Measurements from ENCODE around the gene AK8.

AK8 gene

DNA sequence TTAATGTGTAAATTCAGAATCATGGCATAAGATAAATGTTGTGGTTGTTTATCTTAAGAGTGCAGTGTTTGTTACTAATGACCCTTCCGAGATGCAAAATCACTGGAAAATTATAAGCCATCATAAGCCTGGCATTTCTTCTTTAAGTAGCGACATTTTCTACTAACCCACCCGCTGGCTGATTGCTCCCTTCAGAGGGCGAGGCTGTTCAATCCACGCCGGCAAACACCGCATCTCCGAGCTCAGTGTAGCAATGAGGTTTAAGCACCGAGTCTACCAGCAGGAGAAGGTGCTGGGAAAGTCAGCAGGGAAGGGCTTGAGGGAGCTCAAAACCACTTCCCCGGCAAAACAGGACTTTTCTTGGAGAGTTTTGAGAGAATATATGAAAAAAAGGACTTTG lies 52.7 kb downstream of the AK8 start:
- no peak for DNase-seq (ENCODE audit: low read depth)

DNA sequence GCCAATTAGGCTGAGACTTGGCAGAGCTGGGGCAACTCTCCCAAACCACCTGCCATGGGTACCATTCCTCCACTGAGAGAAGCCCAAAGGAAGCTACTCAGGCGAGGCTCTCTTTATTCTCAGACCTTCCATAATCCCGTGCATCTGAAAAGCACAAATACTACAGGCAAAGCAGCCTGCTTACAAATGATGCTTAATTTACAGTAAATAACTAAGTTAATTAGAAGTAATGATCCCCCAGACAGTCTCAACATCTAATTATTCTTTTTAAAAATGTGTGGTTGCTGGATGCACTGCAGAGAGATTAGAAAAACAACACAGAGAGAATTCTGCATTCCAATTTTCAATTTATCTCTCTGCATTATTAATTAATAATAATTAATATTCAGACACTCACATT lies 53.1 kb downstream of the AK8 start:
- DNase-seq (ENCODE audit: low read depth), result no peak

DNA sequence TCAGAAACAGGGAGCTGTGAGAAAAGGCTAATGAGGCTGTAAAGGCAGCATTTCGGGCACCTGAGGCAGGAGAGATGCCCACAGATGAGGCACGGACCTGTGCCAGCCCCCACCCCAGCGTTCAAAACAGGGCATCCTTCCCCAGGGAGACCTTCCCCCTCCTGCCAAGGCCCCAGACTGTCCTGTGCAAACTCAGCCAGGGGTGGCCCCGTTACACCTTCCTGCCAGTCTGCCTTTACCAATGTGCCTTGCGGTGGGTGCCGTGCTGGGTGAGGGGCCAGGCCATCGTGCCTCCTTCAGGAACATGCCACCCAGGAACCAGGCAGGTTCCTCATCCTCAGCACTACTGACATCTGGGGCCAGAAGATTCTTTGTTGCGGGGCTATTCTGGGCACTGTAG lies 53.9 kb downstream of the AK8 start:
- DNase-seq (ENCODE audit: low read depth), result no peak

DNA sequence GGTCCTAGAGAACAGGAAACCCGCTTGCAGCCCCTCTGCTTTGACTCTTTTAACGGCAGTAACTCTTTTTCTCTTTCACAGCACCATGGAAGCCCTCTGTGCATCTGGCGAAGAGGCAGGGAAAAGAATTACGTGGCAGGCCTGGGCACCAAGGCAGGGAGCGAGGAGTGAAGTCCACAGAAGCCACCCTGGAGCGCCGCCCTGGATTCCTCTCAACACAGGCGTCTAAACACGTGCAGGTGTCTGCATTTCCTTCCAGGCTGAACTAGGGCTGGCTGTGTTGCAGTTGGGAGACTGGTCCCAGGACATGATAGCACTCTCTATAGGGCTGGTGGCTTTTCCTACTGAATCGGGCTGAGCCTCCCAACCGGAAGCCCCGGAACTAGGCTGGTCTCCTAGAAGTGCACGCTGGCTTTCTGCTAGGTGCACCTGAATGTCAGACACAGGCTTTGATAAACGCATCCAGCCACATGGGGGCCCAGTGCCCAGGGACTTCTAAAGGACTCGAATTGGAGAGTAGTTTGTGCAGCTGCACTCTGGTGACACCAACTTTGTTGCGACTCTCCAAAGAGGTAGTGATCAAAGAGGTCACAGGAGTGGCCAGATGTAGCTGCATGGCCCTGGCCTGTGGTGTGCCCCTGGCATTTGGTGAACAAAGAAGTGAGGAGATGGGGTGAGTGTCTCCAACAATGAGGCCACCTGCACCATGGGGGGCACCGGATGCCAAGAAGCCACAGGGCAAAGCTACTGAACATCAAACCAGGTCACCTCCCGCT lies 54.5 kb downstream of the AK8 start:
- DNase-seq (ENCODE audit: low read depth), result no peak

DNA sequence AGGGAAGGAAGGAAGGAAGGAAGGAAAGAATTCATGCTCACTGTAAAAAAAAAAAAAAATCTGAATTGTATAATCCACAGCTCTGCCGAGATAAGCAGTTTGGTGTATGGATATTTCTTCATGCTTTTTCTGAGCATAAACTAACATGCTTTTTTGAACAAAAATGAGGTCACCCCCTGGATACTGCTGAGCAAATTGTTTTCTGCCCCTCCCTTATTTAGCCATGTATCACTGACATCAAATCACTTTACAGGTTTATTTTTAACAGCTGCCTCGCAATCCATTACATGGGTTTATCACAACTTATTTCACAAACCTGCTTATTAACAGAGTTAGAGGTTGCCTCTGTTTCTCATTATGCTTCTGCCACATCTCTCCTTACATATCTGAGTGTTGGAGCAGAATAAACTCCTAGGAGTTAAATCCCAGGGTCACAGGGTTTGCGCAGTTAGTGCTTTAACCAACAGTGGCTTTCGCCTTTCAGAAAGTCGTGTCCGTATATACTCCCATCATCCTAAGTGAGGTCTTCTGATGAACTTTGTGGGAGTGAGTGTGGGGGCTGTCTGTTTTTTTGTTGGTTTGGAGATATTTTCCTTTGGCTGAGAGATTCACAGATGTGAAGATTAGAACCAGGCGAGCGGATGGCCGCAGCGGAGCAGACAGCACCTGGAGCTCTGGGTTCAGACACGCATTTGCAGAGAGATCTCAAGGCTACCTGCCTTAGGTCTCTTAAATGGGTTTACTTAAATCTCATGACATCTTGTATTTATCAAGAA lies 57.7 kb downstream of the AK8 start:
- no peak for DNase-seq (ENCODE audit: low read depth)

DNA sequence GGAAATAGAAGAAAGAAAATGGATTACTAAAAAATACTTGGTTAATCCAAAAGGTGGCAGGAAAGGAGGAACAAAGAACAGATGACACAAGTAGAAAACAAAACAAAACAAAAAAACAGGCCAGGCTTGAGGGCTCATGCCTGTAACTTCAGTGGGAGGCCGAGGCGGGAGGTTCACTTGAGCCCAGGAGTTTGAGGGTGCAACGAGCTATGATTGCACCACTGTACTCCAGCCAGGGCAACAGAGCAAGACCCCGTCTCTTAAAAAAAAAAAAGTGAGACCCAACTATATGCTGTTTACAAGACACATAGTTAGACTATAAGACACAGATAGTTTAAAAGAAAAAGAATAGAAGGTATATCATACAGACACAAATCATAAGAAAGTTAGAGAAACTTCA lies 59.5 kb downstream of the AK8 start:
- DNase-seq (ENCODE audit: low read depth), result no peak

DNA sequence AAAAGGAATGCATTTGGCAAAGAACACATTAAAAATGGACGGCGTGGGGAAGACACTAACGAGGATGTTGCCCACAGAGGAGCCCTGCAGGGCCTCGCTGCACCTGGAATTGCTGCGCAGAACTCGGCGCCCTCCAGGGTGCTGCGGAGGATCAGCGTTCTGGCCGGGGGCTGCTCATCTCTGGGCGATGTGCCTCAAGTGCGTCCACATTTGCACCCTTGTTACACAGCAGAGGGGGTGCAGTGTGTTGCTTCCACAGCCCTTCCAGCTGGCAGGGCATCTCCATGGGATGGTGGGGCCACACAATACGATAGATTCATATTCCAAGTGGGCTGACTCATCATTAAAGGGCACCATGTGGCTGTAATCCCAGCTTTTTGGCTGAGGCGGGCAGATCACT lies 63.1 kb downstream of the AK8 start:
- no peak for DNase-seq (ENCODE audit: low read depth)

DNA sequence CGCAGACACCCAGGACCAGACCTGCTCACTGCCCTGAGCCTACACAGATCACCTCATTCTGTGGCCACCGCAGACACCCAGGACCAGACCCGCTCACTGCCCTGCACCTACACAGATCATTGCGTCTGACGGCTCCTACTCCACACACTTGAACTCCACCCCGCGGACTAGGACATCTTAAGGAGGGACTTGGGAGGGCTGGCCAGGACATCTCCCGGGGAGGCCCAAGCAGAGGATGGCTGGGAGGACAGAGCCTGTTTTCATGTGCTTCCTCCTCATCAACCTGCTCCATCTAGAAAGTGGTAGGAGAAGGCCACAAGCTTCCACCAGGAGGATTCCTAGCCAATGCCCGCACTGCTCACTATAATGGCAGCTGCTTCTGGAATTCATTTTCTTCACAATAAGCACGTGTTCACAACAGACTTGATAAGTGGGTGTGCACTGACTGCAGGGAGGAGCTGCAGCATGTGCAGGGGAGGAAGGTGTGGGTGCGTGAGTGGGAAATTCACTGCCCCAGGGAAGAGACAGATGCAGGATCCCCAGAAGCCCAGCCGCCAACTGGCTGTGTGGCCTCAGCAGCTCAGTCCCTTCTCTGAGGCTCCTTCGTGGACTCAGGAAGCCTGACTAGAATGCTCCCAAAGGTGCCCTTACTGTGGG lies 64.8 kb downstream of the AK8 start:
- no peak for DNase-seq (ENCODE audit: low read depth)

DNA sequence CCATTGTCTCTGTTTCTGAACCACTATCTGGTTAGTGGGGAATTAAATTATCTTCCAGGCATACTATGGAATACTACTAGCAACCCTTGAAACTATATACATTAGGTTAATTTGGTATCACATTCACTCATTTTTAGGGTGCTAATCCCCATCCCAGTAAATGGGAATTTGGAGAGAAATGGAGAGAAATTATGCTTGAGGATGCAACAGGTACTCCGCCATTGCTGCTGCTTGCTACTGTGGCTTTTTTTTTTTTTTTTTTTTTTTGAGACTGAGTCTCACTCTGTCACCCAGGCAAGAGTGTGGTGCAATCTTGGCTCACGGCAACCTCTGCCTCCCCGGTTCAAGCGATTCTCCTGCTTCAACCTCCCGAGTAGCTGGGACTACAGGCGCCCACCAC lies 66.1 kb downstream of the AK8 start:
- no peak for DNase-seq (ENCODE audit: low read depth)

DNA sequence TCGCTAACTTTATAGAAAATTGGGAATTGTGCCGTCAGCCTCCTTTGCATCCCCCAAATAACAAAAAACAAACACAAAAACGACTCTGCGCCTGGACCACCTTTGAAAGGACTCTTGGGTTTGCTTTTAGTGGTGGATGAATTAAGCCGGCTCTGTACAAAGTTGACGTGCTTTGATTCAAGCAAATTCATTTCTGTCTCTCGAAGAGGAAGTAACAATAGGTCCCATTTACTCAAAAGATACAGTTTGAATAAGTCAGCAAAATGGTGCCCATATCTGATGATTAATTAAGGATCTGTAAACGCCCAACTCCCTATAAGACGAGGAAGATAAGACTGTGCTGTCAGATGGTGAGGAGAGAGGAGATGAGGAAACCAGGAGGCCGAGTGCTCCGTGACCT lies 67.8 kb downstream of the AK8 start:
- DNase-seq (ENCODE audit: low read depth), result no peak

DNA sequence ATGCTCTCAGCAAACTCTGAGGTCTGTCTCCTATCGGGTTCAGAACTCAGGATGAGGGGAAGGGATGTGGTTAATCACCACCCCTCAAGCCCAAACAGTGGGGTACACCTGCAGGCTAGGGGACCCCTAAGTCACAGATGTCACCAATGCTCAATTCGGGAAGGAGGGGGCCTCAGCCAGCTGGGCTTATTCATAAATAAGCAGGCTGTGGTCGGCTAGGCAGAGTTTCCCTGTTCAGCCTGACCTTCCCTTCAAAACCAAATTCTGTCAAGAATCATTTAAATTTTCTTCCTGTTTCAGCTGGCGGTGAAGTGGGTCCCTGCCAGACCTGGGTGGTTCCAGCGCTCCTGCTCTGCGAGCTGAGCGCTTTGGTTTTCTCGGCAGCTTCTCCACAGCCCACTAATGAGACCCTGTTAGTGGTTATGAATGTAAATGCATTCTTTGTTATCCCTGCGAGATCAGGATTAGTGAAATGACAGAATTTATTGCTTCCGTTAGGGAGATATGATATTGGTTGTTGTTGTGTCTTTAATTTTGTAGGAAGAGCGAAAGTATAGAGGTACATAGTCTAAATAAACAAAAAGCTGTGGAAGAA lies 68.3 kb downstream of the AK8 start:
- DNase-seq (ENCODE audit: low read depth), result no peak

DNA sequence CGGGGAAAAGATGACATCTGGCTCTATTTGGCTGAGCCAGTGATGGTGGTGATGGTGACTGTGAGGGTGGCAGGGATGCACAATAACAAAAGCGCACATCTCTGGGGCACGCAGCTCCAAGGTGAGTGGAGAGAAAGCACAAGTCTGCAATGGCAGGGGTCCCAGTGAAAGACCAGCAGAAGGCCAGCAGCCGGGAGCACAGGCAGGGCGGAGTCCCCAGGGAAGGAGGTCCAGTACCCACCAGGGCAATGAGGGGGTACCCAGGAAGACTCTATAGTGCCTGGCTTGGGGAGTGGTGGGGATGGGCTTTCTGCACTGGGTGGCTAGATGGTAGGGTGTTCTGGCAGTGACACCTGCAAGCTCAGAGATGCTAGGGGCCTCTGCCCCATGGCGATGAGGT lies 69.4 kb downstream of the AK8 start:
- DNase-seq (ENCODE audit: low read depth), result no peak

DNA sequence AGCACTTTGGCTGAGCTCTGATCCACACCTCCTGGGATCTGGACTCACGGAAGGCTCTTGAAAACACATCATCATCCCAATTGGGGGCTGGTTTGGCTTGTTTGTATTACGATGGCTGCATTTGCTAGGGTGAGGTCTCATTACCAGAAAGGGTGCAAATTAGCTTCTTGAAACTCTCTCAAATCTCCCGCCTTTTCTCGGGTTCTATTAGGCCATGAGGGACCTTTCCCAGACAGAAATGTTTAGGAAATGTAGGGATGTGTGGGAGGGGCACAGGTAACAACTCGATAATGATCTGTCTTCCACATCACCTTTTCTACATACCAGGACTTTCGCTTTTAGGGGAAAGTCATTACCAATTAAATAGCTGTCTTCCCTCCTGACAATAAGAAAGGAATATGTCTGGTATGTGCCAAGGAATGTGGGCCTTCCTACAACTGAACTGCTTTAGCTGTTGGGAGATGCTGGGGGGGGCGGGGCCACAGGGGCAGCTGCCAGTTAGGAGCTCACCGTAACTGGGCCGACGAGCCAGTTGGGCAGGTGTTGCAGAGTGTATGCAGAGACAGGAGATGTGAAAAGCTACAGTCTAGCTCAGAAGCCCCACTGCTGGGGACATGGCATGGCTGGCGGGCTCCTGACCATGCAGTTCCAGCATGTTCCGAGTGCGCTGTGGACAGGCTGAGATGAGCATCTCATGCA lies 71.2 kb downstream of the AK8 start:
- no peak for DNase-seq (ENCODE audit: low read depth)

DNA sequence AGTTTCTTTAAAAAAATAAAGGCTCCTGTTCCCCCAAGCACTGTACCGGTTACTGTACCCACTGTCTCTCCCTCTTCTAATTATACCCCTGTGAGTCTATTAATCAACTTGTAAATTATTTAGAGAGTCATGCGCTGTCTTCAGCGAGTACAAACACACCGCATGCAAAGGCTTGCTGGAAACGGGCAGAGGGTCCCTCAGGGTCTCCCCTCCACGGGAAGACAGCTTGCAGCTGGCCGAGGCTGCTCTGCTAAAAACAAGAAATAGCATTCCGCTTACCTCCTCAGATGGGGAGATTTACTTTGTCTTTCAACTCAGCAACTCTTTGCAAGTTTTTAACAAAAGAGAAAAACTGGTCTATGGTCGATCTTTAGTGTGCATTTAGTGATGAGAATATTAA lies 71.8 kb downstream of the AK8 start:
- DNase-seq (ENCODE audit: low read depth), result no peak

DNA sequence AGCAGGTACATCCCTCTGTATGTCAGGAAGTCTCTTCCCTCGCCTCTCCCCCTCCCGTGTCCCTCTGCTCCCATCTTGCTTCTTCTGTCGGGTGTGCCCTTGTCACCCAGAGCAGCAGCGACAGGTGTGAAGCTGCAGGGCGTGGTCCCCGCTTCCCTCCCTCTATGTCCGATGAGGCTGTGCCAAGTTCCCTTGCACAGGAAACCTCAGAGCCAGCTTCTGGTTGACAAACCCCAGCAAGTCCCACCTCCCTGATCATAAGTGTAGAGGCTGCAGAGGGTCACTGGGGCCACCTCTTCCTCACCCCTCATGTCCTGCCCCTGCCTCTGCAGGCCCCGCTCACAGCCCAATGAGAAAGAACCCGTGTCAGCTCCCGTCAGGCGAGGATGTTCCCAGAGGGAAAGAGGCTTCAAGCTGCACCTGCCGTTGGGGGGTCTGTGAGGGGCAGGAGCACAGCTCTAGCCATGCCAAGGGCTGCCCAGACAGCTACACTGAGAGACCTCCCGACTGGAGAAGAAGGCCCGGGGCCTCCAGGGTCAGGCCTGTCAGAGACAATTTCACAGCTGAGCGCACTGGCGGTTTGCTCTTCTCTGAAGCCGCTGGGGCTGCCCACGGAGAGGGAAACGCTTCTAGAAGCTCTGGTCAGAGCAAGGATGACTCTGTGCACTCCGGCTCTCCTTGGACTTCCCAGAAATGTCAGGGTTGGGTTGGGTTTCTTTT lies 73.3 kb downstream of the AK8 start:
- no peak for DNase-seq (ENCODE audit: low read depth)

DNA sequence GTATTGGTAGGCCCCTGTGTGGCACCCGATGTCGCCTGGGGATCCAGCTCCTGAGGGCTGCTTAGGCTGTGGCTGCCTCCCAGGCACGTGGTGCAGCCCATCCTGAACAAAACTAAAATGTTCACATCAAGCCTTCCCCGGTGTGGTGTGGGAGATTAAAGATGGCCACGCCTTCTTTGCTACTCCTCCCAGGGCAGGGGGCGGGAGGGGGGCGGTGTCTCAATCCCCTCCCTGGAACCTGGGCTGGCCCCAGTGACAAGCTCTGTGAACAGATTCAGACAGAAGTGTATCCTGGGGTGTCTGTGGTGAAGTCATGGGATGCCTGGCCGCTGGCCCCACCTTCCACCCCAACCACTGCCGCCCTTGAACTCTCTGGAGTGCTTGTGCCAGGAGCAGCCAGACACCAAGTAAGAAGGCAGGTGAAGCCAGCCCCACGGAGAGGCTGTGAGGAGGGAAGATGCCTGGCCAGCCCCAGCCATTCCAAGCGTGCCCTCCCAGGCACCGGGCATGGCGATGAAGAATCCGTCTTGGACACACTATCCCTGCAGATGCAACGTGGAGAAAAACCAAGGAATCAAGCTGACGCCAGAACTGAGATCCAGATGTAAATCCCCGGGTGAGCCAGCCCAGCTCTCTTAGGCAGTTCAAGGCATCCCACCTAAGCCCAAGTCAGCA lies 75.8 kb downstream of the AK8 start:
- no peak for DNase-seq (ENCODE audit: low read depth)

DNA sequence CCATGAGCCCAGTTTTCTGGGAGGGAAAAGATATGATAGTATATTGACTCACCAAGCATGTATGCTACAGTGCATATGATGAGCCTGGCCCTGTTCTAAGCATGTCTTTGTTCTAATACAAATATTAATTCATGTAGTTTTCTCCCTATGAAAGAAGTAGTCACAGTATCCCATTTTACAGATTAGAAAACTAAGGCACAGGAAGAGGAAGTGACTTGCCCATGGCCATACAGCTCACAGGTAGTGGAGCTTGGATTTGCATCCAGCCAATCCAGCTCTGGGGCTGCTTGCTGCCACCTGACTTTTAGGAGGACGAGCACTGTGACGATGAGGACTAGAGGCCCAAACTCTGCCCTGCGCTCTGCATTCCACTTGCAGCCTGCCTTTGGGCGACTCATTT lies 76.4 kb downstream of the AK8 start:
- no peak for DNase-seq (ENCODE audit: low read depth)

DNA sequence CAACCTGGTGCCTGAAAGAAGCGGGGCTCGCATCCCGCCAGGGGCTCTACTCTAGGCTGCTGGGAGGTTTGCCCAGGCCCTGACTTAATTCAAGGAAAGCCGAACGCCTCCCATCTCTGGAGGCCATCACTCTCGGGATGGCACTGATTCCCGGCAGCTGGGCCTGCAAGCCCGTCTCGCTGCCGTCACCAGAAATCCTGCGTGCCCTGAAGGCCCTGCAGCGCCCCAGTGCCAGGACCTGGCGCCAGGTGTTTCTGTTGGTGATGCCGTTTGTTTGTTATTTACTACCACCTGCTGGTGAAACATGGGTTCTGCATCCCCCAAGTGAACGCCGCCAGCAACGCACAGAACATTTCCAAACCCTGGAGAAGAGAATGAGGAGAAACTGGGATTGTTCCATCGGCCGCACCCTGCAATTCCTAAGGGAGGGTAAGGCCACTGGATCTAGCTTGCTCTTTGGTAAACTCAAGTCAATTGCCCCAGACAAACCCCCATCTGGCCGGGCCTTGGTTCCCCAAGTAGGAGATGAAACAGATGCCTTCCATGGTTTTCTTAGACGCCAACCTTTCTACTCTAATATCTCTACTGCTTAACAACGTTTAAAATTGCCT lies 77.9 kb downstream of the AK8 start:
- DNase-seq (ENCODE audit: low read depth), result peak; percentile 9

DNA sequence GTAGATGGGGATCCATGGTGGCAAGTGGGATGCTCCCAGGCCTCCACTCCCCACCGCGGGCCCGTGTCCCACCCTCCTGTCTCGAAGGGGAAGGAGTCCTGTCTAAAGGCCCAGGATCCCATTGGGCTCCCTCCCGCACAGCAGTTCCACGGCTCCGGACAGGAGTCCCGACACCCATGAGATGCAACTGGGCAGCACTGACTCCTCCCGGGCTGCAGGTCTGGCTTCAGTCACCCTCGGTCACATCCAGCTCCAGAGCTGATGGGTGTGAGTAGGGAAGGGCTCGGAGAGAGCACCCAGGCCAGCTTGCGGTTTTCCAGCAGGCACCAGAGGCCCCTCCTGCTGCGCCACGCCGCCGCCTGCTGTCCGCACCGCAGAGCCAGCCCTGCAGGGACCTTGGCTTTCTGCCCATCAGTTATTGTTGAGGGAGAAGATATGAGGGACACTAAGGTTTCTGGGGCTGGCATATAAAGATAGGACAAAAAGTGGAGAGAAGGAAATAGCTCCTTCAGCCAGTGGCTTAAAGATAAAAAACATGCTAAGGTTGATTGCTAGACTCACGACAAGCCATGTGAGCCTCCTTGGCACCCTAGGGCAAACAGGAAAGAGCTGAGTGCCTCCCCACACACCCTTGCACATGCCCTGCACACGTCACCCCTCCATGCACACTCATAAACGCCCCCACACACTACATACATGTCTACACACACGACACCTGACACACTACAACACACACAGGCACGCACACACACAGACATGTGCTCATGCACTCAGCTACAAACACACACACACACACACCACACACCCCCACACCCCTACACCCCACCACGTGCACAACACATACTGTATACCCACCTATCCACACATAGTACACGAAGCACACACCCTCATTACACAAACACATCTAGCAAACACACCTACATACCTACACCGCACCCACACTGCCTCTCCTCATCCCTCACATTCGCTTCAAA lies 79.0 kb downstream of the AK8 start:
- DNase-seq (ENCODE audit: low read depth), result no peak
